K562 (cell line): Measurements from ENCODE around the gene SLC37A4. TPM values are rescaled to one million over a fixed set of nuclear protein-coding genes. Genes with fewer than 3 reads are reported as not detected.

ENCODE experiments used
- ATF6 ChIP-seq: sonication (generic); formaldehyde crosslinking; IDR thresholded peaks from 2 replicates; pipeline ENCODE4 v1.4.0; 2020; ENCODE audit warnings: mild to moderate bottlenecking, missing genetic modification reagents
- E2F3 ChIP-seq: fragments of 250-450 bp; sonication (Bioruptor Pico); IDR thresholded peaks from 2 replicates; pipeline ENCODE4 v1.4.0; 2020; ENCODE audit warnings: mild to moderate bottlenecking
- ELF2 ChIP-seq: fragments of 250-450 bp; sonication (Bioruptor Pico); IDR thresholded peaks from 2 replicates; pipeline ENCODE4 v1.5.0; 2021; ENCODE audit warnings: mild to moderate bottlenecking
- ELF4 ChIP-seq: fragments of 450-650 bp; formaldehyde crosslinking; IDR thresholded peaks from 2 replicates; pipeline ENCODE4 v1.4.0; 2022; ENCODE audit warnings: missing genetic modification characterization
- ESRRB ChIP-seq: fragments of 250-450 bp; sonication (Bioruptor Pico); IDR thresholded peaks from 2 replicates; pipeline ENCODE4 v1.5.0; 2020; ENCODE audit warnings: mild to moderate bottlenecking, moderate library complexity, borderline replicate concordance
- FOXP1 ChIP-seq: sonication (generic); formaldehyde crosslinking; IDR thresholded peaks from 2 replicates; pipeline ENCODE4 v1.8.0; 2022; ENCODE audit warnings: mild to moderate bottlenecking, missing genetic modification reagents
- FUS ChIP-seq: fragments of 200-400 bp; formaldehyde crosslinking; optimal IDR thresholded peaks from 2 replicates; pipeline ENCODE3; 2017; ENCODE audit warnings: low read depth, low read length
- HMGN3 ChIP-seq: IDR thresholded peaks from 2 replicates; pipeline ENCODE4 v1.6.1; 2011; ENCODE audit warnings: borderline replicate concordance, low read depth, mild to moderate bottlenecking, mixed read lengths, low read length; ENCODE audit not compliant: insufficient read length; ENCODE audit errors: extremely low read depth
- ILF3 ChIP-seq: fragments of 450-650 bp; IDR thresholded peaks from 2 replicates; pipeline ENCODE4 v1.6.1; 2018; ENCODE audit warnings: antibody characterized with exemption, mild to moderate bottlenecking, moderate library complexity, borderline replicate concordance
- MECOM ChIP-seq: fragments of 250-450 bp; sonication (Bioruptor Pico); IDR thresholded peaks from 2 replicates; pipeline ENCODE4 v1.8.0; 2022; ENCODE audit warnings: inconsistent platforms
- MTA1 ChIP-seq: fragments of 450-650 bp; IDR thresholded peaks from 2 replicates; pipeline ENCODE4 v1.6.1; 2017; ENCODE audit warnings: borderline replicate concordance
- MTF1 ChIP-seq: fragments of 250-450 bp; sonication (Bioruptor Pico); IDR thresholded peaks from 2 replicates; pipeline ENCODE4 v1.9.0; 2021; ENCODE audit warnings: moderate library complexity, mild to moderate bottlenecking, inconsistent platforms, borderline replicate concordance
- NCOA6 ChIP-seq: fragments of 450-650 bp; IDR thresholded peaks from 2 replicates; pipeline ENCODE4 v1.6.1; 2017; ENCODE audit warnings: mild to moderate bottlenecking
- NONO ChIP-seq, 2 experiments: fragments of 200-400 bp in 1 of 2; fragments of 450-650 bp in 1 of 2; formaldehyde crosslinking in 1 of 2; IDR thresholded peaks; 2 replicates each; pipeline ENCODE4 v1.6.1; 2017; ENCODE audit warnings: low read depth in 2 of 2, mild to moderate bottlenecking in 2 of 2, moderate library complexity in 2 of 2, low read length in 1 of 2
- NR2C1 ChIP-seq, 2 experiments: fragments of 450-650 bp; IDR thresholded peaks; 2 replicates each; pipeline ENCODE4 v1.6.1; 2017; ENCODE audit warnings: mild to moderate bottlenecking in 2 of 2, antibody characterized with exemption in 1 of 2, inconsistent platforms in 1 of 2, missing compliant biosample characterization in 1 of 2, missing genetic modification characterization in 1 of 2
- PHB ChIP-seq: fragments of 250-450 bp; sonication (Bioruptor Pico); IDR thresholded peaks from 2 replicates; pipeline ENCODE4 v1.5.0; 2021
- RBFOX2 ChIP-seq: fragments of 200-400 bp; formaldehyde crosslinking; IDR thresholded peaks from 2 replicates; pipeline ENCODE4 v1.6.1; 2017; ENCODE audit warnings: low read depth, mild to moderate bottlenecking, low read length, moderate library complexity
- SREBF2 ChIP-seq: sonication (generic); formaldehyde crosslinking; IDR thresholded peaks from 2 replicates; pipeline ENCODE4 v1.4.0; 2020; ENCODE audit warnings: mild to moderate bottlenecking, missing genetic modification reagents
- SRSF7 ChIP-seq: fragments of 200-400 bp; formaldehyde crosslinking; optimal IDR thresholded peaks from 2 replicates; pipeline ENCODE3; 2017; ENCODE audit warnings: mild to moderate bottlenecking, low read depth, low read length
- TSC22D4 ChIP-seq: fragments of 450-650 bp; IDR thresholded peaks from 2 replicates; pipeline ENCODE4 v1.6.1; 2016; ENCODE audit warnings: missing genetic modification characterization, missing biosample characterization, control low read depth
- ZBTB8A ChIP-seq: fragments of 450-650 bp; IDR thresholded peaks from 2 replicates; pipeline ENCODE4 v1.6.1; 2018; ENCODE audit warnings: mild to moderate bottlenecking, moderate library complexity; ENCODE audit not compliant: partially characterized antibody
- ZKSCAN8 ChIP-seq: fragments of 200-800 bp; sonication (Bioruptor generic); IDR thresholded peaks from 2 replicates; pipeline ENCODE4 v1.6.1; 2016; ENCODE audit warnings: missing genetic modification characterization, missing compliant biosample characterization
- ZNF133 ChIP-seq: fragments of 250-450 bp; sonication (Bioruptor Pico); IDR thresholded peaks from 2 replicates; pipeline ENCODE4 v1.4.0; 2020; ENCODE audit warnings: mild to moderate bottlenecking
- ZNF561 ChIP-seq: fragments of 450-650 bp; formaldehyde crosslinking; conservative IDR thresholded peaks from 2 replicates; pipeline ENCODE4 v1.4.0; 2020; ENCODE audit warnings: mild to moderate bottlenecking, moderate library complexity
- ZNF77 ChIP-seq: fragments of 250-450 bp; sonication (Bioruptor Pico); IDR thresholded peaks from 2 replicates; pipeline ENCODE4 v1.5.0; 2020
- ZNF780A ChIP-seq: fragments of 250-450 bp; sonication (Bioruptor Pico); IDR thresholded peaks from 2 replicates; pipeline ENCODE4 v1.5.0; 2021; ENCODE audit warnings: mild to moderate bottlenecking
- polyA plus RNA-seq, 8 experiments: library from polyadenylated mRNA; depleted of rRNA in 4 of 8; stranded (reverse) in 5 of 8; unstranded in 3 of 8; fragments of >200 nt; fragmentation: Nextera tagmentation in 2 of 8; fragmentation: Illumina TruSeq in 1 of 8; extraction: Ambion mirVana in 2 of 8; extraction: Trizol in 1 of 8; gene quantifications; 2 replicates each; pipeline versions ENCODE4 v1.2.1 to v1.2.3, GENCODE V29; 2011 to 2014; ENCODE audit warnings: inconsistent platforms in 1 of 8, missing spikeins in 1 of 8
- total RNA-seq, 7 experiments: library from RNA; depleted of rRNA in 6 of 7; stranded (reverse); fragments of >200 nt in 6 of 7; fragmentation: Illumina TruSeq in 2 of 7; extraction: Trizol in 2 of 7; gene quantifications; 2 replicates each; pipeline versions ENCODE4 v1.2.1 to v1.2.3, GENCODE V29; 2011 to 2021; ENCODE audit warnings: low replicate concordance in 1 of 7

SLC37A4 gene
- total and polyA plus RNA-seq, 9 of the 15 experiments (the other 6 are each of a cell fraction or from before 2014, with no cell fraction given), result 24.7 to 73.9 (median 40.7) TPM

- TF ChIP-seq NR2C1 (IDR thresholded peaks at IDR 0.05) (peak; percentile 44; the same call in 1 of the 2 replicates), NR2C1 (tag; IDR thresholded peaks at IDR 0.05) (peak; percentile 59), ZNF561 (CRISPR knock-in tag) (no peak), ILF3 (no peak), ELF4 (no peak), SREBF2 (CRISPR knock-in tag) (no peak), ZNF133 (CRISPR knock-in tag) (no peak), RBFOX2 (peak; percentile 72), MTF1 (no peak), NCOA6 (no peak), PHB (CRISPR knock-in tag) (no peak), MTA1 (no peak), ZKSCAN8 (CRISPR knock-in tag) (no peak), ELF2 (CRISPR knock-in tag) (no peak), TSC22D4 (no peak), SRSF7 (no peak), ZBTB8A (no peak), MECOM (CRISPR knock-in tag) (peak; percentile 30; the same call in 1 of the 2 replicates), ZNF77 (CRISPR knock-in tag) (no peak), FUS (no peak), ZNF780A (CRISPR knock-in tag) (no peak), FOXP1 (no peak), ESRRB (no peak), ATF6 (CRISPR knock-in tag) (0 out of 2 replicates have a peak, but pooled peaks have one; percentile 56), HMGN3 (peak; percentile 61), NONO (IDR thresholded peaks at IDR 0.05; ENCODE audit: low read depth in 2 of 2, low read length in 1 of 2) (no peak), E2F3 (CRISPR knock-in tag) (peak; percentile 39; the same call in 1 of the 2 replicates)
Observed at GRCh38 chr11:118980191-118980881, 50.3 kb downstream of the SLC37A4 start (continued).
